Measurements from ENCODE around the gene IQGAP1. TPM values are rescaled to one million over a fixed set of nuclear protein-coding genes. Genes with fewer than 3 reads are reported as not detected.

IQGAP1 gene
- total RNA-seq, 1 donor from 2014 or later = 265 TPM

GRCh38 chr15:90483637-90484036 lies 95.6 kb downstream of the IQGAP1 start:
- Histone ChIP-seq H3K36me3 (peaks cover 97% of the 10 kb centered on the region), H3K4me3 (no peak overlapping the region), H3K4me1 (peaks cover 14% of the 10 kb centered on the region), H3K27ac (no peak overlapping the region), H3K9me3 (no peaks in the 10 kb centered on the region), H3K27me3 (ENCODE audit: low read depth) (no peaks in the 10 kb centered on the region)
- no peak for ATAC-seq
- intact Hi-C loops (cut with DNase I) = no loop called here
- DNase-seq = no peak
- TF ChIP-seq CTCF (IDR thresholded peaks at IDR 0.05) = no peak

DNA sequence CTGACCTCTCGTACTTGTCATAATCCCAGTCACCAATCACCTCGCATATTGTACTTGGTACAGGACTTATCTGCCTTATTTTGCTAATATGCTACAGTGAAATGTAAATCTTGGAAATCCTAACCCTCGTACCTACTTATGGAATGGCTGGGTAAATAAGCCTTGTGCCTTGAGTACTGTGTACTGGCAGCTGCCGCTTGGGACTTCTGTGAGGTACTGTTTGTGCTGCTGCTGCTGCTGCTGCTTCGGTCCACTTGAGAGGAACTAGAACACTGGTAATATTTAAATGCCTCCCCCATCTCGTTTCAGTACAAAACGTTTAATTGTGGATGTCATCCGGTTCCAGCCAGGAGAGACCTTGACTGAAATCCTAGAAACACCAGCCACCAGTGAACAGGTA lies 99.1 kb downstream of the IQGAP1 start:
- Histone ChIP-seq H3K9me3 (no peaks in the 10 kb centered on the region), H3K27me3 (ENCODE audit: low read depth) (no peaks in the 10 kb centered on the region), H3K36me3 (peaks cover 100% of the 10 kb centered on the region), H3K4me1 (no peaks in the 10 kb centered on the region), H3K27ac (no peak overlapping the region), H3K4me3 (no peak overlapping the region)
- intact Hi-C loops (cut with DNase I) = no loop called here
- DNase-seq = peak; percentile 66
- TF ChIP-seq CTCF (IDR thresholded peaks at IDR 0.05) = no peak
- ATAC-seq = peak; percentile 92 to 95

DNA sequence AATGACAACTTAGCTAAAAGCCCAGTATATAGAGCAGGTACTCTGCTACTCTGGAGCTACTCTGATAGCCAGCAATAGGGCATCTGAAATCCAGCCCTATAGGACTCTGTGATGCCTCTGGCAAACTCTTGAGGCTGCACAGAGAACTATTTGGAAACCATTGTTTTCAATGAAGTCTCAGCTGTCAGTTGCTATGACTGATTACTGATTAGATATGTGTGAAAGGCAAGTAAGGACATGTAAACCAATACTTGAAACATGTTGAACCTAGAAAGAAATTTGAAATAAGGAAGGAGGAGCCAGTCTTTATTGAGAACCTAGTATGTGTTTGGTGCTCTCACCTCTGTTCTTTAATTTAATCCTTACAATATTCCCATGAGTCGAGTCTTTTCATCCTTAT lies 101.5 kb downstream of the IQGAP1 start:
- H3K27me3 ChIP-seq (ENCODE audit: low read depth) = no peaks in the 10 kb centered on the region
- DNase-seq (no peak), ATAC-seq (no peak)
- H3K9me3 ChIP-seq = no peaks in the 10 kb centered on the region
- no peak overlapping the region for H3K4me3 ChIP-seq
- TF ChIP-seq CTCF (IDR thresholded peaks at IDR 0.05) = no peak
- no peak overlapping the region for H3K27ac ChIP-seq
- no peaks in the 10 kb centered on the region for H3K4me1 ChIP-seq
- peaks cover 100% of the 10 kb centered on the region for H3K36me3 ChIP-seq
- intact Hi-C loops (cut with DNase I) = no loop called here

DNA sequence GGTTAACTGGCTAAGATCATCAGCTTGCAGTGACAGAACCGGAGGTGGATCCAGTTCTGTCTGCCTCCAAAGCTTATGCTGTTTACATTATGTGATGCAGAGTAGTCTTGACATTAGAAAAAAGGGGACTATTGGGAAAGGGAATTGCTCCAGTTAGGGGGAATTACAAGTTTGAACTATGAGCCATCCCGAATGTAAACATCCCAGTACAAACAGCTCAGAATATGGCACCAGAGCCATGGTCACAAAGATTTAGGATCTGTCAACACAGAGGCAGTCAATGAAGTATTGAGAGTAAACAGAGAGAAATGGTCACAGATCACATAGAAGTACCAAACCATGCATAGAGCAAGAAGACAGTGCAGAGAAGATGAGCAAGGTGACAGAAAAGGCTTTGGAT lies 101.9 kb downstream of the IQGAP1 start:
- no peak for TF ChIP-seq CTCF (IDR thresholded peaks at IDR 0.05)
- Histone ChIP-seq H3K27ac (no peak overlapping the region), H3K4me3 (no peak overlapping the region), H3K27me3 (ENCODE audit: low read depth) (no peaks in the 10 kb centered on the region), H3K36me3 (peaks cover 100% of the 10 kb centered on the region), H3K9me3 (no peaks in the 10 kb centered on the region), H3K4me1 (no peaks in the 10 kb centered on the region)
- intact Hi-C loops (cut with DNase I) = loop anchor here (10.0 kb wide), 1 partner anchor 205 kb away; no protein-coding TSS in a partner anchor
- ATAC-seq (no peak), DNase-seq (no peak)

DNA sequence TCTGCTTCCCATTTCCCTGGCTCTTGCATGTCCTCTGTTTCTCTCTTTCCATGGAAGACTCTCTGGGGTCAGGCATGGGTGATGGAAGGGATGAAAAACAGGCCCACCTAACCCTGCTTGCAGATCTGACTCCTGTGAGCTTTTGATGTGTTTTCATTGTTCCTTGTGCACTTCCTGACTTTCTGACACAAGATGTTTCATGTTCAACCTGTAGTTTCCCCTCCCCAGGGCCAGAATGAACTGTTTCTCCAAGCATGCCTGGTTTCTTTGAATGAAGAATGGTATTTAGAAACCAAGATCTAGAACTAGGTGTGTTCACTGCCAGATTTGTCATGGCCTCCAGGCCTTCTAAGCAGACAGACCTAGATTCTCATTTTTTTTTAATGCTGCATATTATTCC lies 105.6 kb downstream of the IQGAP1 start:
- DNase-seq = no peak
- Histone ChIP-seq H3K9me3 (no peaks in the 10 kb centered on the region), H3K36me3 (peaks cover 100% of the 10 kb centered on the region), H3K27ac (no peak overlapping the region), H3K4me1 (peaks cover 10% of the 10 kb centered on the region), H3K27me3 (ENCODE audit: low read depth) (no peaks in the 10 kb centered on the region), H3K4me3 (no peak overlapping the region)
- ATAC-seq = no peak
- TF ChIP-seq CTCF (IDR thresholded peaks at IDR 0.05) = no peak
- intact Hi-C loops (cut with DNase I) = loop anchor here (10.0 kb wide), 1 partner anchor 201 kb away; no protein-coding TSS in a partner anchor

DNA sequence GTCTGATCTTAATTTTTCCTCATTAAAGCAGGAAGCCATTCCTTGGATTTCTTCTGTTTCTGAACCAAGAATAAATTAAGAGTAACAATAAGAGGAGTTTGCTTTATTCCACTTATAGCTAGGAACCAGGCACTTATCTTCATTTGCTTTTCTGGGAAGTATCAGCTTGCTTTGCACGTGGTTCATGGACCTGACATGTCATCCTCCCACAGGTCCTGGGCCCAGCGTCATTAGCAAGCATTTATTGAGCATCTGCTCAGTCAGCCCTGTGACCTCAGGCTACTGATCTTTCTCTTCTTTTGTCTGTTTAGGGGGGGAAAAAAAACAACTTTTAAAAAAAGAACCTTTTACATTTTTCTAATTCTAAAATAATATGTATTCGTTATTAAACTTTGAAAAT lies 107.0 kb downstream of the IQGAP1 start:
- ATAC-seq = no peak
- H3K36me3 ChIP-seq = peaks cover 100% of the 10 kb centered on the region
- H3K27me3 ChIP-seq (ENCODE audit: low read depth) = no peaks in the 10 kb centered on the region
- no peak overlapping the region for H3K27ac ChIP-seq
- H3K4me1 ChIP-seq = peaks cover 10% of the 10 kb centered on the region
- no peak overlapping the region for H3K4me3 ChIP-seq
- TF ChIP-seq CTCF (IDR thresholded peaks at IDR 0.05) = no peak
- no peaks in the 10 kb centered on the region for H3K9me3 ChIP-seq
- no peak for DNase-seq
- intact Hi-C loops (cut with DNase I) = loop anchor here (10.0 kb wide), 1 partner anchor 200 kb away; no protein-coding TSS in a partner anchor
